DOHH2 (cell line): ENCODE measurements around the gene PPP1R27.

Experiments
- H3F3A ChIP-seq: fragments of 200-600 bp; sonication (generic), shearing (Covaris generic); 2 replicates; pipeline ENCODE4 v1.6.0; 2016; ENCODE audit warnings: antibody characterized with exemption, mild to moderate bottlenecking; ENCODE audit not compliant: control insufficient read depth, insufficient read depth
- H3K27ac ChIP-seq: fragments of 200-600 bp; sonication (generic); 2 replicates; pipeline ENCODE4 v1.5.1; 2014; ENCODE audit warnings: low read depth, mild to moderate bottlenecking, low read length, moderate library complexity
- H3K27me3 ChIP-seq: fragments of 200-600 bp; sonication (generic); 2 replicates; pipeline ENCODE4 v1.6.1; 2014; ENCODE audit warnings: mild to moderate bottlenecking, low read length, mixed read lengths; ENCODE audit not compliant: control insufficient read depth
- H3K36me3 ChIP-seq: fragments of 200-600 bp; sonication (generic); 2 replicates; pipeline ENCODE4 v1.6.1; 2014; ENCODE audit warnings: mild to moderate bottlenecking, low read length, moderate library complexity, mixed read lengths; ENCODE audit not compliant: control insufficient read depth
- H3K4me1 ChIP-seq: fragments of 200-600 bp; sonication (generic); 2 replicates; pipeline ENCODE4 v1.6.1; 2014; ENCODE audit warnings: mild to moderate bottlenecking, low read length, mixed read lengths; ENCODE audit not compliant: control insufficient read depth
- H3K4me2 ChIP-seq: fragments of 200-600 bp; sonication (generic); 2 replicates; pipeline ENCODE4 v1.6.0; 2014; ENCODE audit warnings: mild to moderate bottlenecking, low read length, moderate library complexity
- H3K4me3 ChIP-seq: fragments of 200-600 bp; sonication (generic); 2 replicates; pipeline ENCODE4 v1.5.1; 2014; ENCODE audit warnings: mild to moderate bottlenecking, low read length, mixed read lengths
- H3K79me2 ChIP-seq: fragments of 200-600 bp; sonication (generic); 2 replicates; pipeline ENCODE4 v1.6.1; 2014; ENCODE audit warnings: mild to moderate bottlenecking, low read length, mixed read lengths; ENCODE audit not compliant: control insufficient read depth
- H3K9me2 ChIP-seq: fragments of 200-600 bp; sonication (generic); replicated peaks from 2 replicates; pipeline ENCODE4 v1.6.1; 2014; ENCODE audit warnings: mild to moderate bottlenecking, low read length, mixed read lengths; ENCODE audit not compliant: control insufficient read depth
- H3K9me3 ChIP-seq: fragments of 200-600 bp; sonication (generic); 2 replicates; pipeline ENCODE4 v1.6.1; 2014; ENCODE audit warnings: antibody characterized with exemption, low read length, mixed read lengths; ENCODE audit not compliant: control insufficient read depth, insufficient read depth
- H4K20me1 ChIP-seq: fragments of 200-600 bp; sonication (generic); 2 replicates; pipeline ENCODE4 v1.6.0; 2014; ENCODE audit warnings: low read depth, mild to moderate bottlenecking, antibody characterized with exemption, low read length, moderate library complexity; ENCODE audit not compliant: control insufficient read depth, insufficient read depth
- EZH2phosphoT487 ChIP-seq: fragments of 200-600 bp; sonication (generic); IDR thresholded peaks from 2 replicates; pipeline ENCODE4 v1.6.1; 2017; ENCODE audit warnings: borderline replicate concordance, mild to moderate bottlenecking, antibody characterized with exemption, low read length, moderate library complexity, mixed read lengths
- TF ChIP-seq, protein P1 (sequence below): fragments of 200-600 bp; sonication (generic); IDR thresholded peaks from one replicate; pipeline ENCODE4 v1.5.1; 2014; ENCODE audit warnings: antibody characterized with exemption, mild to moderate bottlenecking, low read depth, low read length; ENCODE audit not compliant: poor library complexity, severe bottlenecking

Gene PPP1R27

DNA sequence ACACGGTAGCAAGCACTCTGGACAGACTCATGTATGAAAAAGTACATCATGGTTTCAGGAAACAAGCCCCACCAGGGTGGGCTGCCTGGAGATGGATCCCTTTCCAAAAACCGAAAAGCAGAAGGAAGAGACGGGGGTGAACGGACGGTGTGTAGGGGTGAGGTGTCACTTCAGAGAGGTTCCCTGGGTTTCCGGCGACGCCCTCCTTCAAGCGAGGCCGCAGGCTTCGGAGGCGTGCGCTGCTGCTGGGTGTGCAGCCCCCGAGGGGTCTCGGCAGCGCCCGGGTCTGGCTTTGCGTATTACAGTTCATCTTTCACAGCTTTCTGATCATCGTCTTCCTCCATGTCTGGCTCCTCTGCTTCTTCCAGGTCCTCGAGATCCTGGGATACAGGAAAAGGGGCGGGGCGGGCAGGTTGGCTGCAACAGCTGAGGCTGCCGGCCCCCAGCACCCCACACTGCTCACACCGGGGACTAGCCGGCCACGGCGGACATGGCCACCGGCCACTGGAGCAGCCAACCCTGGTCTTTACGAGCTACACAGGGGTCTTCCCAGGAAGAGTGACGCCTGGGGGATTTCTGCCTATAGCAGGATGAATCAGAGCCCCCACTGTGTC lies 9.0 kb upstream of the PPP1R27 start:
- no peak overlapping the region for H3K27ac ChIP-seq
- no peak overlapping the region for H3K4me2 ChIP-seq
- TF ChIP-seq, protein P1, sequence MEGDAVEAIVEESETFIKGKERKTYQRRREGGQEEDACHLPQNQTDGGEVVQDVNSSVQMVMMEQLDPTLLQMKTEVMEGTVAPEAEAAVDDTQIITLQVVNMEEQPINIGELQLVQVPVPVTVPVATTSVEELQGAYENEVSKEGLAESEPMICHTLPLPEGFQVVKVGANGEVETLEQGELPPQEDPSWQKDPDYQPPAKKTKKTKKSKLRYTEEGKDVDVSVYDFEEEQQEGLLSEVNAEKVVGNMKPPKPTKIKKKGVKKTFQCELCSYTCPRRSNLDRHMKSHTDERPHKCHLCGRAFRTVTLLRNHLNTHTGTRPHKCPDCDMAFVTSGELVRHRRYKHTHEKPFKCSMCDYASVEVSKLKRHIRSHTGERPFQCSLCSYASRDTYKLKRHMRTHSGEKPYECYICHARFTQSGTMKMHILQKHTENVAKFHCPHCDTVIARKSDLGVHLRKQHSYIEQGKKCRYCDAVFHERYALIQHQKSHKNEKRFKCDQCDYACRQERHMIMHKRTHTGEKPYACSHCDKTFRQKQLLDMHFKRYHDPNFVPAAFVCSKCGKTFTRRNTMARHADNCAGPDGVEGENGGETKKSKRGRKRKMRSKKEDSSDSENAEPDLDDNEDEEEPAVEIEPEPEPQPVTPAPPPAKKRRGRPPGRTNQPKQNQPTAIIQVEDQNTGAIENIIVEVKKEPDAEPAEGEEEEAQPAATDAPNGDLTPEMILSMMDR, result no peak
- TF ChIP-seq EZH2phosphoT487, result no peak
- H3K4me1 ChIP-seq, result no peaks in the 10 kb centered on the region
- H3K9me3 ChIP-seq, result no peaks in the 10 kb centered on the region
- H3F3A ChIP-seq, result 0 out of 2 replicates have a peak, but pooled peaks cover 2% of the 10 kb centered on the region
- H4K20me1 ChIP-seq, result no peaks in the 10 kb centered on the region
- H3K79me2 ChIP-seq, result no peaks in the 10 kb centered on the region
- peaks cover 55% of the 10 kb centered on the region for H3K36me3 ChIP-seq
- no peak overlapping the region for H3K4me3 ChIP-seq
- H3K9me2 ChIP-seq, result no peaks in the 10 kb centered on the region
- no peaks in the 10 kb centered on the region for H3K27me3 ChIP-seq

DNA sequence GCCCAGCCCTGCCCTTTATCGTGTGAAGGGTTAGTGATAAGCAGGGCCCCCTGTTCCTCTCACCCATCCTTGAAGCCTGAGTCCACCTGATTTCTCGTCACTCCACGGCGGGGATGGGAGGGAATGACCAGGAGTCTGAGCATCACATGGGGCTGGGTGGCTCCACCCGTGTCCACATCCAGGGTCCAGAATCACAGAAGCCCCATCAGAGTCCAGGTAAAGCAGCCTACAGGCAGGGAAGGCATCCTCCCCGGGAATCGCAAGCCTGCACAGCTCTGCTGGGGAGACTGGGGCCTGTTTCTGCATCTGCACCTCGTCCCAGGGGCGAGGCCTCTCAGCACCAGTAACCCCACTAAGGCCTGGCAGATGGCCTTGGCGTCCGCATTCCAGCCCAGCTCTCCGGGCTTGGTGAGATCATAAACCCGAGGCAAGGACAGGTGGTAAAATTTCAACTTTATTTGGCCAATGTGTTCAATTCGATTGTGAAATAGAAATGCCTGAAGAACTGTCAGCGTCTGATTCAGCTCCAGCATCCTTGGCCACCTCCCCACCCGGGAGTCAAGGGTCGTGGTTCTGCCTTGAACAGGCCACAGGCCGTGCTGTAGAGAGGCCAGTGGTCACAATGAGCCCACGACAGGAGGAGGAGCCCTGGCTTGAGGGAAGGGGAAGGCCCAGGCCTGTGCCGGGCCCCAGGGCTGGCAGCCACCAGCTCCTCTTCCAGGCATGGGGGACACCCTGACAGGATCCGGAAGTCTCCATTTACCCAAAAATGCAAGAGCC lies 8.1 kb upstream of the PPP1R27 start:
- Histone ChIP-seq H3K9me2 (no peaks in the 10 kb centered on the region), H3K36me3 (peaks cover 51% of the 10 kb centered on the region), H4K20me1 (no peaks in the 10 kb centered on the region), H3K27ac (no peak overlapping the region), H3F3A (0 out of 2 replicates have a peak, but pooled peaks cover 2% of the 10 kb centered on the region), H3K9me3 (no peaks in the 10 kb centered on the region), H3K79me2 (no peaks in the 10 kb centered on the region), H3K4me1 (no peaks in the 10 kb centered on the region), H3K27me3 (no peaks in the 10 kb centered on the region), H3K4me2 (no peak overlapping the region), H3K4me3 (no peak overlapping the region)
- TF ChIP-seq EZH2phosphoT487, result no peak
- TF ChIP-seq, protein P1, result no peak

DNA sequence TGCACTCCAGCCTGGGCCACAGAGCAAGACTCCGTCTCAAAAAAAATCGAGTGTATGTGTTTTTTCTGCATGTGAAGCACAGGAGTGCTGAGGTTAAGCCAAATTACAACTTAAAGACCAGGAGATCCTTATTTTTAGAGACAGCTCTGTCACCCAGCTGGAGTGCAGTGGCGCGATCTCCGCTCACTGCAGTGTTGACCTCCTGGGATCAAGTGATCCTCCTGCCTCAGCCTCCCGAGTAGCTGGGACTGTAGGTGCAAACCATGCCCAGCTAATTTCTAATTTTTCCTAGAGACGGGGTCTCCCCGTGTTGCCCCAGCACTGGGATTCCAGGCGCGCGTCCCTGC lies 7.5 kb upstream of the PPP1R27 start:
- no peaks in the 10 kb centered on the region for H3K27me3 ChIP-seq
- no peaks in the 10 kb centered on the region for H3K9me2 ChIP-seq
- no peaks in the 10 kb centered on the region for H3K9me3 ChIP-seq
- H3K4me1 ChIP-seq, result no peaks in the 10 kb centered on the region
- 0 out of 2 replicates have a peak, but pooled peaks cover 2% of the 10 kb centered on the region for H3F3A ChIP-seq
- no peak overlapping the region for H3K4me3 ChIP-seq
- peaks cover 49% of the 10 kb centered on the region for H3K36me3 ChIP-seq
- no peaks in the 10 kb centered on the region for H4K20me1 ChIP-seq
- no peak overlapping the region for H3K27ac ChIP-seq
- TF ChIP-seq, protein P1, result no peak
- no peak for TF ChIP-seq EZH2phosphoT487
- H3K79me2 ChIP-seq, result no peaks in the 10 kb centered on the region
- H3K4me2 ChIP-seq, result no peak overlapping the region
